AG04450 (cell line): ENCODE data around the gene CPNE8. TPM values are rescaled to one million over a fixed set of nuclear protein-coding genes. Genes with fewer than 3 reads are reported as not detected.

Source experiments
- CTCF ChIA-PET: fragments of 300-600, 350-600 bp; formaldehyde crosslinking; extraction: SDS; loops from one replicate; lab custom pipeline; 2022; ENCODE audit warnings: antibody characterized with exemption, inconsistent platforms; lab: Charles Lee
- POLR2A ChIA-PET: fragments of 350-600 bp; formaldehyde crosslinking; extraction: SDS; loops from one replicate; lab custom pipeline; 2021; ENCODE audit warnings: antibody characterized with exemption, inconsistent platforms; lab: Yijun Ruan, JAX
- DNase-seq: peaks from one replicate; pipeline ENCODE4 v3.0.0-alpha.2; 2011; ENCODE audit warnings: low read depth, low spot score
- H3K27ac ChIP-seq: one replicate; pipeline ENCODE4 v1.5.1; 2012; ENCODE audit warnings: low read depth, low read length, control low read depth
- H3K27me3 ChIP-seq: one replicate; pipeline ENCODE4 v1.6.0; 2012; ENCODE audit warnings: low read length; ENCODE audit not compliant: control insufficient read depth, insufficient read depth
- H3K4me3 ChIP-seq: 2 replicates; pipeline ENCODE4 v1.5.1; 2011; ENCODE audit warnings: mild to moderate bottlenecking, low read depth, low read length, control low read depth
- H3K9me3 ChIP-seq: 2 replicates; pipeline ENCODE4 v1.5.1; 2012; ENCODE audit warnings: low read length; ENCODE audit not compliant: control insufficient read depth, insufficient read depth
- CTCF ChIP-seq: IDR thresholded peaks from 2 replicates; pipeline ENCODE4 v1.5.1; 2011; ENCODE audit warnings: low read depth, low read length, control low read depth, inconsistent platforms
- polyA plus RNA-seq: library from polyadenylated mRNA; depleted of rRNA; stranded (reverse); fragments of >200 nt; gene quantifications from 2 replicates; pipeline ENCODE4 v1.2.3, GENCODE V29; 2011

Gene CPNE8
- polyA plus RNA-seq, 1 experiment, result 0.02 TPM

DNA sequence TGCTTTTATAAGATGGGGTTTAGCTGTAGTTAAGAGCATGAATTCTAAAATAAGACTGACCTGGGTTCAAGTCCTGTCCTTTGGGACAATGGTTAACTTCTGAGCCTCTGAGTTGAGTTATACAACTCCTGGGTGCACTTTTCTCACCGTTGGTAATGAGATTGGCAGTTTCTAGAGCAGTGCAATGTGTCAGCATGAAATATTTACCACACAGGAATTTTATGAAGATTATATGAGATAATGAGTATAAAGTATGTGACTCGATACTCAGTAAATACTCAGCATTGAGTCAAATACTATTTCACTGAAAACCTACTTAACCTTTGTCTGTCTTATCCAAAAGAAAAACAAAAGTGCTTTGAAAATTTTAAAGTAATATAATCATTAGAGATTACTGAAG, 214.2 kb downstream of the CPNE8 start:
- ChIA-PET POLR2A (no interaction called here), CTCF (no interaction called here)
- H3K4me3 ChIP-seq, result no peak overlapping the region
- no peak for TF ChIP-seq CTCF
- no peak for DNase-seq
- H3K27ac ChIP-seq, result no peak overlapping the region
- peaks cover 19% of the 10 kb centered on the region for H3K9me3 ChIP-seq
- no peaks in the 10 kb centered on the region for H3K27me3 ChIP-seq

DNA sequence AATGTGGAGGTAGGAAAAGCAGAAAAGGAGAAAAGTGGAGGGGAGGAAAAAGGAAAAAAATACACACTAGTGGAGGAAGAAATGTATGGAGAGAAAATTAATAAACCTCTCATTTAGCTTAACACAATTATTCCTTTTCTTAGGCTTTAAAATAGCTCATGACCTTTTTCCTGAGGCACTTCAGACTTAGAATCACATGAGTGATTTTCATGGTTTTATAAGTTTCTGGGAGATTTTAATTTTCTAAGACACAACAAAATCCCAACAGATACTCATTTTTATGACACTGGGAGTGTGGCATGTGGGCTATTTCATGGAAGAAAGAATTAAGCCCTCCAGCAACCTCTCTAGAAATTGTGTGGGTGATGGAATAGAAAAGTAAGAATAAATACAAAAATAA, 214.7 kb downstream of the CPNE8 start:
- H3K4me3 ChIP-seq, result no peak overlapping the region
- no peak for TF ChIP-seq CTCF
- POLR2A ChIA-PET, result no interaction called here
- CTCF ChIA-PET, result no interaction called here
- no peak overlapping the region for H3K27ac ChIP-seq
- peaks cover 18% of the 10 kb centered on the region for H3K9me3 ChIP-seq
- no peak for DNase-seq
- no peaks in the 10 kb centered on the region for H3K27me3 ChIP-seq

DNA sequence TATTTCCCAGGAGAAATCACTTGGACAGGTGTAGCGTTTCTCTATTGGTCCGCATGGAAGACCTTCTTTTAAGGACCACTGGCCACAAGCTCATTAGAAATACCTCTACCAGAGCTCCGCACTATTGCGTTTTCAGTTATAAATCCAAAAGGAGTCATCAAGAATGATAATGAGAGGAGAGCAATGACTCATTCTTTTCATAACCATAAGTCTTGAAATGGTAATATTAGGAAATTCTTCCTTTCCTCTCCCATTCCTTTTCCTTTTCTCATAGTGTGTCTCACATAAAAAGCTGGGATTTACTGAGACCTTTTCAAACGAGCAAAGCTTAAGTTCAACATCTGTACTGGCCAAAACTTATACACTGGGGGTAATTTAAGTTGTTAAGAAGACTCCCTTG, 215.7 kb downstream of the CPNE8 start:
- POLR2A ChIA-PET, result no interaction called here
- TF ChIP-seq CTCF, result no peak
- H3K27me3 ChIP-seq, result no peaks in the 10 kb centered on the region
- peaks cover 13% of the 10 kb centered on the region for H3K9me3 ChIP-seq
- CTCF ChIA-PET, result no interaction called here
- DNase-seq, result no peak
- H3K27ac ChIP-seq, result no peak overlapping the region
- H3K4me3 ChIP-seq, result no peak overlapping the region

DNA sequence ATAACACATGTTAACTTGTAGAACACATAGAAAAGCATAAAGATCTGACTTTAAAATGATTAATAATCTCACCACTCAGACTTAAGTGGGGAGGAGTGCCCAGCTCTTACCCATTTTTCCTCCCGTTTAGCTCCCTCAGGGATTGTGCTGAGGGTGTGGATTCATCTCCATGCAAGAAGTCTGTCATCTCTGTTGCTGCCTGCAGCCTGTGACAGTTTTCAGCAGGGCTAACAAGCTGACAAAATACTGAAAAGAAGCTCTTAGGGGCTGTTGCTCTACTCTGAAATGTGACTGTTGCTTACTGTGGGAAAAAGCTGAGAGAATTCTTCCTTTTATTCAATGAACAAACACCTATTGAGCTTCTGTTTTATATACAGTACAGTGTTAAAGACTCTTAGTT, 216.2 kb downstream of the CPNE8 start:
- no peak overlapping the region for H3K4me3 ChIP-seq
- H3K27ac ChIP-seq, result no peak overlapping the region
- no peak for DNase-seq
- TF ChIP-seq CTCF, result no peak
- H3K27me3 ChIP-seq, result no peaks in the 10 kb centered on the region
- peaks cover 13% of the 10 kb centered on the region for H3K9me3 ChIP-seq
- POLR2A ChIA-PET, result no interaction called here
- CTCF ChIA-PET, result no interaction called here

GRCh38 chr12:38682521-38682920, 222.9 kb downstream of the CPNE8 start:
- no peak for DNase-seq
- Histone ChIP-seq H3K27ac (no peak overlapping the region), H3K27me3 (no peaks in the 10 kb centered on the region), H3K9me3 (peaks cover 11% of the 10 kb centered on the region), H3K4me3 (no peak overlapping the region)
- CTCF ChIA-PET, result no interaction called here
- TF ChIP-seq CTCF, result no peak
- POLR2A ChIA-PET, result no interaction called here
